Calu3 (cell line): ENCODE data around the gene NMU. TPM values are rescaled to one million over a fixed set of nuclear protein-coding genes. Genes with fewer than 3 reads are reported as not detected.

Experiments
- BruUV-seq: library from RNA; stranded (reverse); fragments of 400-500 nt; replicated peaks from 2 replicates; lab custom pipeline; 2021; lab: Mats Ljungman, UMichigan
- CTCF ChIA-PET: fragments of 300-600 bp; sonication (Branson Sonifier 250); formaldehyde crosslinking; loops from one replicate; lab custom pipeline; 2022; ENCODE audit warnings: antibody characterized with exemption; lab: Charles Lee
- DNase-seq: peaks from one replicate; pipeline ENCODE4 v3.0.0; 2022
- H3K27ac Mint-ChIP-seq: one replicate; pipeline ENCODE4 v1.8.0; 2022; ENCODE audit warnings: mixed read lengths; ENCODE audit not compliant: unreplicated experiment
- H3K27me3 Mint-ChIP-seq: one replicate; pipeline ENCODE4 v1.8.0; 2022; ENCODE audit warnings: mixed read lengths; ENCODE audit not compliant: unreplicated experiment
- H3K36me3 Mint-ChIP-seq: one replicate; pipeline ENCODE4 v1.8.0; 2022; ENCODE audit warnings: mild to moderate bottlenecking, moderate library complexity, mixed read lengths; ENCODE audit not compliant: insufficient read depth, unreplicated experiment
- H3K4me1 Mint-ChIP-seq: one replicate; pipeline ENCODE4 v1.8.0; 2022; ENCODE audit warnings: mild to moderate bottlenecking, low read depth, mixed read lengths; ENCODE audit not compliant: unreplicated experiment
- H3K4me3 Mint-ChIP-seq: one replicate; pipeline ENCODE4 v1.8.0; 2022; ENCODE audit warnings: mild to moderate bottlenecking, low read depth, moderate library complexity, mixed read lengths; ENCODE audit not compliant: unreplicated experiment
- H3K9me3 Mint-ChIP-seq: one replicate; pipeline ENCODE4 v1.8.0; 2022; ENCODE audit warnings: low read depth, mixed read lengths; ENCODE audit not compliant: unreplicated experiment
- CTCF ChIP-seq: fragments of 200-600 bp; IDR thresholded peaks from one replicate; pipeline ENCODE4 v1.8.0; 2022; ENCODE audit warnings: antibody characterized with exemption; ENCODE audit not compliant: unreplicated experiment
- intact Hi-C: fragments of 100-400 bp; cut with micrococcal nuclease; formaldehyde crosslinking; loops from one replicate; pipeline ENCODE4 v1.10.0; 2022; ENCODE audit not compliant: unreplicated experiment
- total RNA-seq: library from RNA; stranded (reverse); gene quantifications from 2 replicates; pipeline ENCODE4 v1.2.3, GENCODE V29; 2022

The NMU gene
- total RNA-seq, 1 experiment from 2014 or later = 4.1 TPM

- Mint-ChIP-seq H3K9me3 (no peaks in the 10 kb centered on the region), H3K4me1 (no peaks in the 10 kb centered on the region), H3K4me3 (no peak overlapping the region), H3K36me3 (no peaks in the 10 kb centered on the region), H3K27ac (no peak overlapping the region), H3K27me3 (no peaks in the 10 kb centered on the region)
- CTCF ChIA-PET = no interaction called here
- no peak for TF ChIP-seq CTCF
- no peak for DNase-seq
- no TSS peak for BruUV-seq
- intact Hi-C loops = no loop called here
Measured at GRCh38 chr4:55681430-55681829, 45.3 kb upstream of the NMU start.

- Mint-ChIP-seq H3K9me3 (no peaks in the 10 kb centered on the region), H3K27ac (no peak overlapping the region)
- no peak for TF ChIP-seq CTCF
Measured at GRCh38 chr4:55675196-55675793, 39.2 kb upstream of the NMU start.

GRCh38 chr4:55673424-55673823 is 37.3 kb upstream of the NMU start:
- no peak for DNase-seq
- CTCF ChIA-PET = no interaction called here
- H3K27ac Mint-ChIP-seq = no peak overlapping the region
- intact Hi-C loops = no loop called here
- no peaks in the 10 kb centered on the region for H3K27me3 Mint-ChIP-seq
- no peaks in the 10 kb centered on the region for H3K4me1 Mint-ChIP-seq
- H3K4me3 Mint-ChIP-seq = no peak overlapping the region
- no peaks in the 10 kb centered on the region for H3K9me3 Mint-ChIP-seq
- BruUV-seq = no TSS peak
- H3K36me3 Mint-ChIP-seq = peaks cover 5% of the 10 kb centered on the region
- TF ChIP-seq CTCF = no peak

More at GRCh38 chr4:55675196-55675793, 39.2 kb upstream of the NMU start:
- Mint-ChIP-seq H3K4me1 (no peaks in the 10 kb centered on the region), H3K27me3 (no peaks in the 10 kb centered on the region), H3K36me3 (no peaks in the 10 kb centered on the region), H3K4me3 (no peak overlapping the region)
- intact Hi-C loops = no loop called here
- DNase-seq = no peak
- no TSS peak for BruUV-seq
- CTCF ChIA-PET = interaction anchor here (0.7 kb wide), 1 partner anchor 38 kb away, joined by 3 read pairs; no protein-coding TSS in a partner anchor

GRCh38 chr4:55671667-55672066 is 35.6 kb upstream of the NMU start:
- BruUV-seq = no TSS peak
- H3K9me3 Mint-ChIP-seq = no peaks in the 10 kb centered on the region
- DNase-seq = no peak
- H3K27ac Mint-ChIP-seq = no peak overlapping the region
- intact Hi-C loops = no loop called here
- no peak overlapping the region for H3K4me3 Mint-ChIP-seq
- peaks cover 1% of the 10 kb centered on the region for H3K27me3 Mint-ChIP-seq
- CTCF ChIA-PET = no interaction called here
- H3K4me1 Mint-ChIP-seq = no peaks in the 10 kb centered on the region
- H3K36me3 Mint-ChIP-seq = peaks cover 5% of the 10 kb centered on the region
- no peak for TF ChIP-seq CTCF
